ENCODE measurements around the gene IL17RE. TPM values are rescaled to one million over a fixed set of nuclear protein-coding genes. Genes with fewer than 3 reads are reported as not detected.

IL17RE gene
- total and polyA plus RNA-seq, 4 donors = 7.0 to 26.1 (median 17.1) TPM

DNA sequence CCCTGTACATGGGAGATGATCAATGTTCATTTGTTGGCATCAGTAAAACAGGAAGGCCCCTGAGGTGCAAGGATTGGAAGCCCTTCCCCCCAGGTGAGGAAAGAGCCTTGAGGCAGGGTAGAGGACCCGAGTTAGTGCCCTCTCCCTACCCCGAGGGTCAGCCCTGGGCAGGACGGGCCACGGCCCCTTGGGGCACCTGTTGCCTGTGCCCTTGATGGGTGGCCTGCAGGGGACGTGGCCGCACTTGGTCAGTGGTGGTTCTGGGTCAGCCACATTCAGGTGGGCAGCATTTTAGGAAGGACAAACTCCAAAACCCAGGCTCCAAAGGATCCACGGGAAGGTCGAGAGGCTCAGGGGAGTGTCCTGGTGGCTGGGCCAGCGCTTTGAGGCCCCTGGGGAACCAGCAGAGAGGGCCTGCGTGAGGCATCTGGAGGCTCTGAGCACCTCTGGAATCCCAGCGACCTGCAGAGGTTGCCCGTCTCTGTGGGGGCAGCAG, 43.1 kb upstream of the IL17RE start:
- H3K27me3 ChIP-seq (ENCODE audit: control insufficient read depth in 3 of 3, insufficient read depth in 3 of 3, low read length in 2 of 3) = no peaks in the 10 kb centered on the region
- H3K4me1 ChIP-seq (ENCODE audit: control insufficient read depth in 5 of 5, insufficient read depth in 5 of 5, low read length in 5 of 5) = peaks cover 0 to 20% (median 5%) of the 10 kb centered on the region in 5 donors
- DNase-seq (no peak), ATAC-seq (ENCODE audit: insufficient read depth, low FRiP score) (no peak)
- H3K9ac ChIP-seq (ENCODE audit: insufficient read depth in 1 of 2, low read length in 2 of 2) = no peak overlapping the region
- no peaks in the 10 kb centered on the region for H3K9me3 ChIP-seq (ENCODE audit: control insufficient read depth in 4 of 4, insufficient read depth in 3 of 4, low read length in 3 of 4)
- H3K4me3 ChIP-seq = no peak overlapping the region
- no peaks in the 10 kb centered on the region for H3K36me3 ChIP-seq (ENCODE audit: control insufficient read depth in 4 of 4, insufficient read depth in 4 of 4, low read length in 4 of 4)
- 93 to 94% methylated on average over 12 of the region's 12 CpGs for WGBS, 2 donors
- TF ChIP-seq, protein P1, sequence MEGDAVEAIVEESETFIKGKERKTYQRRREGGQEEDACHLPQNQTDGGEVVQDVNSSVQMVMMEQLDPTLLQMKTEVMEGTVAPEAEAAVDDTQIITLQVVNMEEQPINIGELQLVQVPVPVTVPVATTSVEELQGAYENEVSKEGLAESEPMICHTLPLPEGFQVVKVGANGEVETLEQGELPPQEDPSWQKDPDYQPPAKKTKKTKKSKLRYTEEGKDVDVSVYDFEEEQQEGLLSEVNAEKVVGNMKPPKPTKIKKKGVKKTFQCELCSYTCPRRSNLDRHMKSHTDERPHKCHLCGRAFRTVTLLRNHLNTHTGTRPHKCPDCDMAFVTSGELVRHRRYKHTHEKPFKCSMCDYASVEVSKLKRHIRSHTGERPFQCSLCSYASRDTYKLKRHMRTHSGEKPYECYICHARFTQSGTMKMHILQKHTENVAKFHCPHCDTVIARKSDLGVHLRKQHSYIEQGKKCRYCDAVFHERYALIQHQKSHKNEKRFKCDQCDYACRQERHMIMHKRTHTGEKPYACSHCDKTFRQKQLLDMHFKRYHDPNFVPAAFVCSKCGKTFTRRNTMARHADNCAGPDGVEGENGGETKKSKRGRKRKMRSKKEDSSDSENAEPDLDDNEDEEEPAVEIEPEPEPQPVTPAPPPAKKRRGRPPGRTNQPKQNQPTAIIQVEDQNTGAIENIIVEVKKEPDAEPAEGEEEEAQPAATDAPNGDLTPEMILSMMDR (IDR thresholded peaks at IDR 0.05; ENCODE audit: control extremely low read depth, extremely low read depth) = no peak
- no peak overlapping the region for H3K27ac ChIP-seq (ENCODE audit: low read depth in 1 of 2, low read length in 1 of 2)

DNA sequence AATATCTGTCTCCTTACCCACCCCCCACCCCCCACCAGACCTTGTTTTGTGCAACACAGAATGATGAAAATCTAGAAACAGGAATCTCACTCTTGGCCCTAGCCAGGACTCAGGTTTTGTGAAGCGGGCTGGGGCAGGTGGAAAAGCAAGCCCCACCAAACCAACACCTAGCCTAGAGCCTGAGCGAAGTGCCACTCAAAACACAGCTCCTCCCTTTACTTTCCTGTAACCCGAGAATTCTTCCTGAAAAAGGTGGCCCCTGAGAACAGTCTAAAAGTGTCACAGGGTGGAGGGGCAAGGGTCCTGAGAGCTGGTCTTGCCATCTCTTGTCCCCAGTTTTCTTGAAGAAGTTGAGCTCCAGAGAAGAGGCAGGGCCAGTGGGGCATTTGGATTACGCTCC, 41.4 kb upstream of the IL17RE start:
- DNase-seq (no peak), ATAC-seq (ENCODE audit: insufficient read depth, low FRiP score) (no peak)
- Histone ChIP-seq H3K27ac (ENCODE audit: low read depth in 1 of 2, low read length in 1 of 2) (no peak overlapping the region), H3K9ac (ENCODE audit: insufficient read depth in 1 of 2, low read length in 2 of 2) (no peak overlapping the region), H3K27me3 (ENCODE audit: control insufficient read depth in 3 of 3, insufficient read depth in 3 of 3, low read length in 2 of 3) (no peaks in the 10 kb centered on the region), H3K4me1 (ENCODE audit: control insufficient read depth in 5 of 5, insufficient read depth in 5 of 5, low read length in 5 of 5) (peaks cover 0 to 29% (median 6%) of the 10 kb centered on the region in 5 donors), H3K36me3 (ENCODE audit: control insufficient read depth in 4 of 4, insufficient read depth in 4 of 4, low read length in 4 of 4) (no peaks in the 10 kb centered on the region), H3K9me3 (ENCODE audit: control insufficient read depth in 4 of 4, insufficient read depth in 3 of 4, low read length in 3 of 4) (no peaks in the 10 kb centered on the region), H3K4me3 (no peak overlapping the region)
- 67 to 81% methylated on average over 4 of the region's 4 CpGs for WGBS, 2 donors
- TF ChIP-seq, protein P1 (IDR thresholded peaks at IDR 0.05; ENCODE audit: control extremely low read depth, extremely low read depth) = no peak

DNA sequence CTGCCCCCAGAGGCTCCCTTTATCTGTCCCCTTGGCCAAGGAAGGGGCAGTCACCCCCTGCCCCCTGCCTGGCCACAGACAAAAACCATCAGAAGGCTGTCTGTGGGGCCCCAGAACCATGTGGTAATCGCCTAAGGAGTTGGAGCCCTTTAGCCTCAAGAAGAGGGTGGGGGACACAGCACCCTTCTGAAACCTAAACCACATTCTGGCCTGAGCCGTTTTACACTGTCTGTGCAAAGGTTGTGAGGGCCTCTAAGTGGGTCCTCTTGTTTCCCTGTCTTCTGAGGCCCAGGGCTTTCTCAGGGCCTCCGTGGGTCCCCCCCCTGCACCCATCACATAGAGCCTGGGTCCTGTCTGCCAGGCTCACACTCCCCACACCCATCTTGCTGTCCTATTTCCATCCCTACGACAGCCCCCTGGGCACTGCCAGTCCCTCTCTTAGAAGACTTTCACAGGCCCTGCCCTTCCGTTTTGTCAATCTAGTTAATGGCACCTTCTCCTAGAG, 41.0 kb upstream of the IL17RE start:
- H3K27ac ChIP-seq (ENCODE audit: low read depth in 1 of 2, low read length in 1 of 2) = no peak overlapping the region

More for the DNA sequence above, 41.0 kb upstream of the IL17RE start:
- no peaks in the 10 kb centered on the region for H3K27me3 ChIP-seq (ENCODE audit: control insufficient read depth in 3 of 3, insufficient read depth in 3 of 3, low read length in 2 of 3)
- H3K4me3 ChIP-seq = no peak overlapping the region
- H3K36me3 ChIP-seq (ENCODE audit: control insufficient read depth in 4 of 4, insufficient read depth in 4 of 4, low read length in 4 of 4) = no peaks in the 10 kb centered on the region
- TF ChIP-seq, protein P1 (IDR thresholded peaks at IDR 0.05; ENCODE audit: control extremely low read depth, extremely low read depth) = no peak
- ATAC-seq (ENCODE audit: insufficient read depth, low FRiP score) (no peak), DNase-seq (no peak)
- H3K9me3 ChIP-seq (ENCODE audit: control insufficient read depth in 4 of 4, insufficient read depth in 3 of 4, low read length in 3 of 4) = no peaks in the 10 kb centered on the region
- no peak overlapping the region for H3K9ac ChIP-seq (ENCODE audit: insufficient read depth in 1 of 2, low read length in 2 of 2)
- peaks cover 0 to 29% (median 6%) of the 10 kb centered on the region in 5 donors for H3K4me1 ChIP-seq (ENCODE audit: control insufficient read depth in 5 of 5, insufficient read depth in 5 of 5, low read length in 5 of 5)
- 67 to 71% methylated on average over 5 of the region's 5 CpGs for WGBS, 2 donors
